Fibroblast of lung (primary cell): ENCODE results near the gene CFAP100. TPM values are rescaled to one million over a fixed set of nuclear protein-coding genes. Genes with fewer than 3 reads are reported as not detected.

Experiments used
- DNase-seq, 2 donors: peaks; one replicate each; pipeline versions ENCODE4 v3.0.0 to v3.0.0-alpha.2; 2010; ENCODE audit warnings: low read depth in 2 of 2
- H2AFZ ChIP-seq: 2 replicates; pipeline ENCODE4 v1.5.1; 2012; ENCODE audit warnings: low read length, control low read depth, inconsistent platforms
- H3K27ac ChIP-seq: 2 replicates; pipeline ENCODE4 v1.5.1; 2011; ENCODE audit warnings: low read length, control low read depth; ENCODE audit not compliant: insufficient read depth
- H3K27me3 ChIP-seq: 2 replicates; pipeline ENCODE4 v1.5.1; 2011; ENCODE audit warnings: mild to moderate bottlenecking, low read length; ENCODE audit not compliant: control insufficient read depth, insufficient read depth
- H3K36me3 ChIP-seq: 2 replicates; pipeline ENCODE4 v1.5.1; 2011; ENCODE audit warnings: low read length; ENCODE audit not compliant: control insufficient read depth, insufficient read depth
- H3K4me1 ChIP-seq: 2 replicates; pipeline ENCODE4 v1.5.1; 2011; ENCODE audit warnings: low read length; ENCODE audit not compliant: control insufficient read depth, insufficient read depth; ENCODE audit errors: extremely low read depth
- H3K4me2 ChIP-seq: 2 replicates; pipeline ENCODE4 v1.5.1; 2011; ENCODE audit warnings: low read length, control low read depth; ENCODE audit not compliant: insufficient read depth; ENCODE audit errors: extremely low read depth
- H3K4me3 ChIP-seq, 4 experiments: fragments of 200-600 bp in 1 of 4; sonication (generic) in 1 of 4; replicated peaks in 1 of 4; 2 replicates each; pipeline ENCODE4 v1.5.1; 2011 to 2016; ENCODE audit warnings: low read length in 4 of 4, low read depth in 3 of 4, mild to moderate bottlenecking in 3 of 4, control low read depth in 2 of 4, inconsistent platforms in 1 of 4, mixed read lengths in 1 of 4; ENCODE audit not compliant: insufficient read depth in 1 of 4; ENCODE audit errors: control extremely low read depth in 1 of 4
- H3K79me2 ChIP-seq: 2 replicates; pipeline ENCODE4 v1.5.1; 2012; ENCODE audit warnings: mild to moderate bottlenecking, low read length, inconsistent platforms; ENCODE audit not compliant: control insufficient read depth, insufficient read depth
- H3K9ac ChIP-seq: 2 replicates; pipeline ENCODE4 v1.5.1; 2011; ENCODE audit warnings: mild to moderate bottlenecking, low read length, control low read depth; ENCODE audit not compliant: insufficient read depth
- H3K9me3 ChIP-seq: 2 replicates; pipeline ENCODE4 v1.5.1; 2012; ENCODE audit warnings: low read depth, low read length; ENCODE audit not compliant: control insufficient read depth, insufficient read depth
- H4K20me1 ChIP-seq: 2 replicates; pipeline ENCODE4 v1.5.1; 2011; ENCODE audit warnings: low read length; ENCODE audit not compliant: control insufficient read depth, insufficient read depth; ENCODE audit errors: extremely low read depth
- EZH2 ChIP-seq: IDR thresholded peaks from 2 replicates; pipeline ENCODE4 v1.5.1; 2012; ENCODE audit warnings: low read length, control low read depth, mild to moderate bottlenecking; ENCODE audit errors: missing control alignments
- polyA plus RNA-seq, 2 donors: library from polyadenylated mRNA; depleted of rRNA in 1 of 2; stranded (reverse) in 1 of 2; unstranded in 1 of 2; fragments of >200 nt; gene quantifications; 2 replicates each; pipeline ENCODE4 v1.2.1, GENCODE V29; 2011 to 2012; ENCODE audit warnings: missing spikeins in 1 of 2
- total RNA-seq: library from RNA; depleted of rRNA; stranded (reverse); fragments of >200 nt; gene quantifications from 2 replicates; pipeline ENCODE4 v1.2.1, GENCODE V29; 2014
- TF ChIP-seq, protein P1 (sequence below), 2 donors: IDR thresholded peaks in 1 of 2; conservative IDR thresholded peaks in 1 of 2; 1 replicate in 1 of 2; 2 replicates in 1 of 2; pipeline ENCODE4 v1.5.1; 2011 to 2012; ENCODE audit warnings: low read length in 2 of 2, control low read depth in 1 of 2, inconsistent platforms in 1 of 2, low read depth in 1 of 2, mild to moderate bottlenecking in 1 of 2

The CFAP100 gene
- total and polyA plus RNA-seq, 2 donors (not counting 1 experiment from before 2014, with no cell fraction given): not detected

DNA sequence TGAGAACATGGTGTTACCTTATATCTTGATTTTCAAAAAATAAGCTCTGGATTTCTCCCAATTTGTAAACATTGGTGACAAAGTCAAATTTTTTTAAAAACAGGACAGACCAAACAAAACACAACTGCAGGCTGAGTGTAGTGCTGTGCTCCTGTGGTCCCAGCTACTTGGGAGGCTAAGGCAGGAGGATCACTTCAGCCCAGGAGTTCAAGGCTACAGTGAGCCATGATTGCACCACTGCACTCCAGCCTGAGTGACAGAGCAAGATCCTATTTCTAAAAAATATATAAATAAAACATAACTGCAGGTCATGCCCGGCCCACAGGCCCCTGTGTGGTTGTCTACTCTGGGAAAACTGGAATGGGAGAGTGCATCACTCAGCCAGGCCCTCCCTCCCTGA, 84.9 kb downstream of the CFAP100 start:
- Histone ChIP-seq H3K9ac (no peak overlapping the region), H3K36me3 (no peaks in the 10 kb centered on the region), H3K4me1 (peaks cover 2% of the 10 kb centered on the region), H4K20me1 (no peaks in the 10 kb centered on the region), H2AFZ (no peak overlapping the region), H3K79me2 (peaks cover 5% of the 10 kb centered on the region), H3K27me3 (peaks cover 2% of the 10 kb centered on the region), H3K4me3 (no peak overlapping the region), H3K27ac (no peak overlapping the region), H3K4me2 (no peak overlapping the region), H3K9me3 (no peaks in the 10 kb centered on the region)
- DNase-seq: no peak
- TF ChIP-seq, protein P1, sequence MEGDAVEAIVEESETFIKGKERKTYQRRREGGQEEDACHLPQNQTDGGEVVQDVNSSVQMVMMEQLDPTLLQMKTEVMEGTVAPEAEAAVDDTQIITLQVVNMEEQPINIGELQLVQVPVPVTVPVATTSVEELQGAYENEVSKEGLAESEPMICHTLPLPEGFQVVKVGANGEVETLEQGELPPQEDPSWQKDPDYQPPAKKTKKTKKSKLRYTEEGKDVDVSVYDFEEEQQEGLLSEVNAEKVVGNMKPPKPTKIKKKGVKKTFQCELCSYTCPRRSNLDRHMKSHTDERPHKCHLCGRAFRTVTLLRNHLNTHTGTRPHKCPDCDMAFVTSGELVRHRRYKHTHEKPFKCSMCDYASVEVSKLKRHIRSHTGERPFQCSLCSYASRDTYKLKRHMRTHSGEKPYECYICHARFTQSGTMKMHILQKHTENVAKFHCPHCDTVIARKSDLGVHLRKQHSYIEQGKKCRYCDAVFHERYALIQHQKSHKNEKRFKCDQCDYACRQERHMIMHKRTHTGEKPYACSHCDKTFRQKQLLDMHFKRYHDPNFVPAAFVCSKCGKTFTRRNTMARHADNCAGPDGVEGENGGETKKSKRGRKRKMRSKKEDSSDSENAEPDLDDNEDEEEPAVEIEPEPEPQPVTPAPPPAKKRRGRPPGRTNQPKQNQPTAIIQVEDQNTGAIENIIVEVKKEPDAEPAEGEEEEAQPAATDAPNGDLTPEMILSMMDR (conservative IDR thresholded peaks at IDR 0.05 in 1 of 2, IDR thresholded peaks at IDR 0.05 in 1 of 2; ENCODE audit: low read depth in 1 of 2, low read length in 2 of 2): no peak
- TF ChIP-seq EZH2: no peak

DNA sequence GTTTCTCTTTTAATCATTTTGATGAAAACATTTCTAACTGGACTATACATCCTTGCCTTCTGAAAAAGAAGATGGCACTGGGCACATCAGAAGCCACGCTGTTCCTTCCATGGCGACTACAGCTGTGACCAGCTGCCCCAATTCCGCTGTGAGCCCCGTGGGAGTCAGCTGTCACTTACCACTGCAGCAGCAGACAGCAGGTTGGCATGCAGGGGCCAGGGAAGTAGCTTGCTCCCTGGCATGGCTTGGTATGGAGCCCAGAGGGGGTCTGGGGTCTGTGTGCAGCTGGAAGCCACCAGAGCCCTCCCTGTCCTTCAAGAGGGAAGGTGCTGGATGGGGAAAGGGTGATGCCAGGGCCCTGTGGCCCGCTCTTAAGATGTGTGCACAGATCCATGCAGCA, 85.5 kb downstream of the CFAP100 start:
- H3K4me2 ChIP-seq: no peak overlapping the region
- no peaks in the 10 kb centered on the region for H3K9me3 ChIP-seq
- H3K27ac ChIP-seq: no peak overlapping the region
- TF ChIP-seq EZH2: no peak
- TF ChIP-seq, protein P1 (conservative IDR thresholded peaks at IDR 0.05 in 1 of 2, IDR thresholded peaks at IDR 0.05 in 1 of 2; ENCODE audit: low read depth in 1 of 2, low read length in 2 of 2): no peak
- no peaks in the 10 kb centered on the region for H3K36me3 ChIP-seq
- no peaks in the 10 kb centered on the region for H3K79me2 ChIP-seq
- H3K9ac ChIP-seq: no peak overlapping the region
- H3K4me3 ChIP-seq: no peak overlapping the region
- H3K27me3 ChIP-seq: peaks cover 3% of the 10 kb centered on the region
- no peaks in the 10 kb centered on the region for H4K20me1 ChIP-seq
- DNase-seq: no peak
- no peak overlapping the region for H2AFZ ChIP-seq
- H3K4me1 ChIP-seq: peaks cover 2% of the 10 kb centered on the region

DNA sequence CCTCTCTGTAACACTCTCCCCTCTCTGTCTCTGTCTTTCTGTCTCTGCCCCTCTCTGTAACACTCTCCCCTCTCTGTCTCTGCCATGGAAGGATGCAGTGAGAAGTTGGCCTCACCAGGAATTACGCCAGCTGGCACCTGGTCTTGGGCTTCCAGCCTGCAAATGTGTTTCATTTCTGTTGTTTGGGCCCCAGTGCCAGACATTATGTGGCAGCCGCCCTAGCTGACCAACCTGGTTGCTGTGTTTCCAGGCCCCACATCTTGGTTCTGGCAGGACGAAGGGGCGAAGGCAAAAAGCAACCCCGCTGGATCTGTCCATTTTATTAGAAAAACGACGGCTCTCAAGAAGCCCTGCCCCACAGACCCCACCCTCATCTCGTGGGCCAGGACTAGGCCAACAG, 86.2 kb downstream of the CFAP100 start:
- H2AFZ ChIP-seq: no peak overlapping the region
- no peaks in the 10 kb centered on the region for H3K36me3 ChIP-seq
- H3K4me1 ChIP-seq: peaks cover 2% of the 10 kb centered on the region
- no peak for DNase-seq
- H3K9me3 ChIP-seq: no peaks in the 10 kb centered on the region
- no peak overlapping the region for H3K9ac ChIP-seq
- no peak overlapping the region for H3K4me3 ChIP-seq
- H4K20me1 ChIP-seq: no peaks in the 10 kb centered on the region
- H3K4me2 ChIP-seq: no peak overlapping the region
- TF ChIP-seq, protein P1 (conservative IDR thresholded peaks at IDR 0.05 in 1 of 2, IDR thresholded peaks at IDR 0.05 in 1 of 2; ENCODE audit: low read depth in 1 of 2, low read length in 2 of 2): no peak
- TF ChIP-seq EZH2: no peak
- peaks cover 3% of the 10 kb centered on the region for H3K27me3 ChIP-seq
- H3K79me2 ChIP-seq: no peaks in the 10 kb centered on the region
- no peak overlapping the region for H3K27ac ChIP-seq
